T follicular helper cell (primary cell): ENCODE results near the gene GLMP.

Experiments
- DNase-seq: peaks from one replicate; pipeline ENCODE4 v3.0.0-alpha.2; 2020; ENCODE audit warnings: low read depth

The GLMP gene

GRCh38 chr1:156248323-156248683 is 47.2 kb downstream of the GLMP start:
- DNase-seq, result no peak

DNA sequence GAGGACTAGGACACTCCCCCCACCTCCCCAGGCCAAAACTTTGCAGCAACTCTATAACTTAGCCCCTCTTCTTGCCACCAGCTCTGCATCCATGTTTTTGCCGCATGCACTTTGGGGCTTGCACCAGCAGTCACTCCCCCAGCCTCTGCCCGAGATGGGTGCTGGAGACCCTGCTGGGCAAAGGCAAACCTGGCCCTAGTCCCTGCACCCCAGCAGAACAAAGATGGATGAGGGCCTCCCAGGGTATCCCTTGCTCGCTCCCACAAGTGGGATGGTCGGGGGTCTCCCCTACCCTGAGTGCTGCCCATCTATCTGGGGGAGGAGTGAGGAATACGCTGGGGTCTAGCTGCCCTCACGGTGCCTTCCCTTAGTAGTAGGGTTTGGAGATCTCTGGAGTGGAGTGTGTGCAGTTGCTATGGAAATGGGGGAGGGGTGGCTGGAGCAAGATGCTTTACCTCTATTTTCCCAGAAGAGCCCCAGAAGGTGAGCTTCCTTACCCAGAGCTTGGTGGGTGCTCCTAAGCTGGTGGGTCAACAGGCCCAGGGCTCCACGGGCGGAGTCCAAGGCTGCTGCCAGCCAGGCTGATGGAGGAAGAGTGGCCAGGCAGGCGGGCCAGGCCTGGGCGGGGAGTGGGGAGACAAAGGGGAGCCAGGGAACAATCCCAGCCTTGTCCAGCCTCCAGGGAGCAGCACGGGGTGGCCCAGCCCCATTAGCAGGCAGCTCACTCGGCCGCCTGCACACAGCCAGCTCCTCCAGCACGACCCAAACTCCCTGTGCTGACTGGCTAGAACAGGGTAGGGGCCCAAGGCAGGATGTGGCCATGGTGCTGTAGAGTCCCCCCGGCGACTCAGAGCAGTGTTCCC is 47.8 kb downstream of the GLMP start, which contains the start of gene PAQR6:
TSS of gene PAQR6 (minus strand) at position 597 of the 863 bp plus-strand sequence. CDS start 1,325 bp downstream, outside the sequence.
- no peak for DNase-seq

DNA sequence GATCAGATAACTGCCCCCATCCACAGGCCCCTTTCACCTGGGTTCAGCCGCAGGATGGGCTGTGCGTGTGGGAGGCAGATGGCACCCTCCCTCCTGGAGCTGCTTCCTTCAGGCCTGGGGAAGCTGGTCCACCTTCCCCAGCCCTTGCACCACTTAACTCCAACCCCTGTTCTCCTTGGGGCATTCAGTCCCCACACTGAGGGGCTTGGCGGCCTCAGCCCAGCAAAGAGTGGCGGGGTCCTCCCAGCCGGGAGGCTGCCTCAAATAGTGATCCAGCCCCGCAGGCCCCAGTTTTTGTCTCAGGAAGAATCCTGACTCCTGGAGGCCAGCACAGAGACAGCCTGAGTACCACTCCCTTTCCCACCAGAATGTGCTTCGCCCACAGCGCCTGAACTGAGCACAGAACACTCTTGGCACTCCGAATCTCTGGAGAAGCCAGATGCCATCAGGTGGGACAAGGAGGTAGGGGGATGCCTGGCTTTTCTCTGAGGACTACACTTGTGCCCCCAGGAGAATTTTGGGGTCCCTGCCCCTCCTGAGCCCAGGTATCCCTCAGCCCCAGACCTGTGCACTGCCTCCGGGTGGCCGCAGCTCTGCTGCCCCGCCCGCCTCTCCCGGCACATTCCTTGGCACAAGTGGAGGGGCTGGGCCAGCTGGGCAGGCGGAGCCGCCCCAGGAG is 48.6 kb downstream of the GLMP start:
- no peak for DNase-seq

DNA sequence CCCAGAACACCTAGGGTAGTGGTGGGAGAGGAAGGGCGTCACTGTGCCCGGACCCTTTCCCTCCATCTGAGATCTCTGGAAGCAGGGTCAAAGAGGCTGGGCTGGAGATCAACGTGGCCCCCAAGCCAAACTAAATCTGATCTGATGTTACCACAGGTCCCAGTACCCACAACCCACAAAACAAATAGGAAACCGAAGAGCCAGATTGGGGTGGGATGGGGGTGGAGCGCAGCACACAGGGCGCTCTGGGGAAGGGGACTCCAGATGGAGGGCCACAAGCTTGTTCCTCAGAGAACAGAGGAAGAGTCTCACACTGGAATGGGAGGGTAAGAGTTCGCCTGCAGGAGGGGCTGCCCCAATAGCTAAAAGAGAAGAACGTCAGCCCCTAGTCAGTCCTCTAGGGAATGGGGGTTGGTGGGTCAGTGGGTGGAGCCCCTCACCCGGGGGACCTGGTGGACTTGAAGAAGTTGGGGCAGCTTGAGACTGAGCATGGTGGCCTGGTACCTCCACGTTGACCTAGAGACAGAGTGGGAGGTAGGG is 49.2 kb downstream of the GLMP start:
- no peak for DNase-seq

DNA sequence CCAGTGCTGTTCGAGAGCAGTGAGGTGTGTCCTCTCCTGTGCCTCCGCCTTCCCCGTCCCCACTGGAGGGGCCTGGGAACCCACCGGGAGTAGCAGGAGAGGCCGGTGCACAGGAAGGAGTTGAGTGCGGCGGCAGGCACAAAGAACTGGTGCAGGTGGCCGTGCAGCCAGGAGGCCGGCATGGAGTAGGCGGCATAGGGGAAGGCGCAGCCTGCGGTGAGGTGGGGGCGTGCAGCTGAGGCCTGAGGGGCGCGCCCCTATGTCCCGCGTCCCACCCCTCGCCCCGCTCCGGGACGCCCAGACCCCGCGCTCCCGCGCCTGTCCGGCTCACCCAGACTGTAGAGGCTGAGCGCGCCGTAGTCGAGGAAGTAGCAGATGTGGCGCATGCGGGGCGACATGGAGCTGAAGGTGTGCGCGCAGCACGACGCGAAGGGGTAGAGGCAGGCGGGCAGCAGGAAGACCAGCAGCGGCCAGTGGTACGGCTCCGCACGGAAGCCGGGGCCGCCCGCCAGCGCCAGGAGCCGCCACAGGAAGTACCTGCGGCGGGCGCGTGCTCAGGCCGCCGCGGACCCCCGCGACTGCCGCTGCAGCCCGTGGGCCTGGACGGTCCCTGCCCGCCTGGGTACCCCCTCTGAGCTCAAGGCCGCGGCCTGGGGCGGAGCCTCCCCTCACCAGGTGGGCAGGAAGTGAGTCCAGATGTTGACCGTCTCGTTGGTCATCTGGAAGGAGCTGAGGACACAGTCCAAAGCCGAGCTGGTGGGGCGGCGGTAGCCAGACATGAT is 49.8 kb downstream of the GLMP start:
- no peak for DNase-seq

- DNase-seq, result no peak
Measured at GRCh38 chr1:156244712-156245111, 50.8 kb downstream of the GLMP start.

DNA sequence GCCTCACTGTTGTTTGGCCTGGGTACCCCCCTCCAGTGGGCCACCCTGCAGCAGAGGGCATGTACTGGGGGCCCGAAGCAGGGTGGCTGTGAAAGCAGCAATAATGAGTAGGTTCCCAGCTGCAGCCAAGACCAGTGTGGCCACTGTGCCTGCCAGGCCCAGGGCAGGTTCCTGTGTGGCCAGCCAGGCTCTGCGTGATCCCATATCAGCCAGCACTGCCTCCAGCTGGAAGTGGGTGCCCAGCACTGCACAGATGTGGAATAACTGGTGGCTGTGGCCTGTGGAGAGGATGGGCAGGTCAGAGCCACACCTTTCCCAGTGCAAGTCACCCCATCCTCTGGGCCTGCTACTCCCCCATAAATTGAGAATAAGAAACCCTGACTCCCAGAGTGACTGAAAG is 51.4 kb downstream of the GLMP start:
- no peak for DNase-seq

DNA sequence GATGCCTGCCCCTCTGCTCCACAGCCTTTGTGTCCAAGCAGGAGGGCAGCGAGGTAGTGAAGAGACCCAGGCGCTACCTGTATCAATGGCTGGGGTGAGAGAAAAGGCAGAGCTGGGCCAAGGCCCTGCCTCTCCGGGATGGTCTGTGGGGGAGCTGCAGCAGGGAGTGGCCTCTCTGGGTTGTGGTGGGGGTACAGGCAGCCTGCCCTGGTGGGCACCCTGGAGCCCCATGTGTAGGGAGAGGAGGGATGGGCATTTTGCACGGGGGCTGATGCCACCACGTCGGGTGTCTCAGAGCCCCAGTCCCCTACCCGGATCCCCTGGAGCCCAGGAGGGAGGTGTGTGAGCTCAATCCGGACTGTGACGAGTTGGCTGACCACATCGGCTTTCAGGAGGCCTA is 52.7 kb downstream of the GLMP start:
- DNase-seq, result no peak
